K562 (cell line): ENCODE results near the gene ERGIC3. TPM values are rescaled to one million over a fixed set of nuclear protein-coding genes. Genes with fewer than 3 reads are reported as not detected.

ENCODE experiments used
- AFF1 ChIP-seq, 2 experiments: fragments of 450-650 bp; IDR thresholded peaks; 2 replicates each; pipeline ENCODE4 v1.6.1; 2018; ENCODE audit warnings: mild to moderate bottlenecking in 2 of 2, low read depth in 1 of 2; ENCODE audit not compliant: partially characterized antibody in 2 of 2
- MAFF ChIP-seq: IDR thresholded peaks from 2 replicates; pipeline ENCODE4 v1.6.1; 2012; ENCODE audit warnings: low read length, improper control_type of control experiment
- NFIC ChIP-seq: fragments of 450-650 bp; IDR thresholded peaks from 2 replicates; pipeline ENCODE4 v1.6.1; 2017; ENCODE audit warnings: mild to moderate bottlenecking, inconsistent platforms
- NFYB ChIP-seq: IDR thresholded peaks from 2 replicates; pipeline ENCODE4 v1.6.1; 2011; ENCODE audit warnings: mild to moderate bottlenecking, moderate library complexity; ENCODE audit not compliant: insufficient read length; ENCODE audit errors: extremely low read depth
- NR2C1 ChIP-seq, 2 experiments: fragments of 450-650 bp; IDR thresholded peaks; 2 replicates each; pipeline ENCODE4 v1.6.1; 2017; ENCODE audit warnings: mild to moderate bottlenecking in 2 of 2, antibody characterized with exemption in 1 of 2, inconsistent platforms in 1 of 2, missing compliant biosample characterization in 1 of 2, missing genetic modification characterization in 1 of 2
- POU5F1 ChIP-seq: fragments of 150-350 bp; IDR thresholded peaks from 2 replicates; pipeline ENCODE4 v1.6.1; 2014; ENCODE audit warnings: borderline replicate concordance, low read length, low read depth, mild to moderate bottlenecking; ENCODE audit not compliant: partially characterized antibody
- SMARCC2 ChIP-seq: fragments of 450-650 bp; IDR thresholded peaks from 2 replicates; pipeline ENCODE4 v1.6.1; 2017; ENCODE audit warnings: antibody characterized with exemption, moderate library complexity, mild to moderate bottlenecking, low read depth
- SNRNP70 ChIP-seq: fragments of 200-400 bp; formaldehyde crosslinking; optimal IDR thresholded peaks from 2 replicates; pipeline ENCODE3; 2017; ENCODE audit warnings: low read depth, low read length
- ZNF124 ChIP-seq: sonication (generic); formaldehyde crosslinking; IDR thresholded peaks from 2 replicates; pipeline ENCODE4 v1.8.1; 2022; ENCODE audit warnings: missing genetic modification reagents
- ZNF239 ChIP-seq: fragments of 250-450 bp; sonication (Bioruptor Pico); IDR thresholded peaks from 2 replicates; pipeline ENCODE4 v1.4.0; 2020; ENCODE audit warnings: mild to moderate bottlenecking
- ZSCAN32 ChIP-seq: fragments of 450-650 bp; formaldehyde crosslinking; IDR thresholded peaks from 2 replicates; pipeline ENCODE4 v1.4.0; 2020; ENCODE audit warnings: mild to moderate bottlenecking, moderate library complexity
- polyA plus RNA-seq, 8 experiments: library from polyadenylated mRNA; depleted of rRNA in 4 of 8; stranded (reverse) in 5 of 8; unstranded in 3 of 8; fragments of >200 nt; fragmentation: Nextera tagmentation in 2 of 8; fragmentation: Illumina TruSeq in 1 of 8; extraction: Ambion mirVana in 2 of 8; extraction: Trizol in 1 of 8; gene quantifications; 2 replicates each; pipeline versions ENCODE4 v1.2.1 to v1.2.3, GENCODE V29; 2011 to 2014; ENCODE audit warnings: inconsistent platforms in 1 of 8, missing spikeins in 1 of 8
- total RNA-seq, 7 experiments: library from RNA; depleted of rRNA in 6 of 7; stranded (reverse); fragments of >200 nt in 6 of 7; fragmentation: Illumina TruSeq in 2 of 7; extraction: Trizol in 2 of 7; gene quantifications; 2 replicates each; pipeline versions ENCODE4 v1.2.1 to v1.2.3, GENCODE V29; 2011 to 2021; ENCODE audit warnings: low replicate concordance in 1 of 7
- TF ChIP-seq, protein P1 (sequence below): sonication (generic); formaldehyde crosslinking; IDR thresholded peaks from 2 replicates; pipeline ENCODE4 v1.8.1; 2023; ENCODE audit warnings: mild to moderate bottlenecking, missing genetic modification reagents
- TF ChIP-seq, protein P2 (sequence below): fragments of 250-450 bp; sonication (Bioruptor Pico); IDR thresholded peaks from 2 replicates; pipeline ENCODE4 v1.5.0; 2021; ENCODE audit warnings: mild to moderate bottlenecking, moderate library complexity
- TF ChIP-seq, protein P3 (sequence below): fragments of 450-650 bp; formaldehyde crosslinking; IDR thresholded peaks from 2 replicates; pipeline ENCODE4 v1.4.0; 2020; ENCODE audit warnings: mild to moderate bottlenecking, mixed read lengths

ERGIC3 gene
- total and polyA plus RNA-seq, 9 of the 15 experiments (the other 6 are each of a cell fraction or from before 2014, with no cell fraction given), result 121 to 278 (median 184) TPM

DNA sequence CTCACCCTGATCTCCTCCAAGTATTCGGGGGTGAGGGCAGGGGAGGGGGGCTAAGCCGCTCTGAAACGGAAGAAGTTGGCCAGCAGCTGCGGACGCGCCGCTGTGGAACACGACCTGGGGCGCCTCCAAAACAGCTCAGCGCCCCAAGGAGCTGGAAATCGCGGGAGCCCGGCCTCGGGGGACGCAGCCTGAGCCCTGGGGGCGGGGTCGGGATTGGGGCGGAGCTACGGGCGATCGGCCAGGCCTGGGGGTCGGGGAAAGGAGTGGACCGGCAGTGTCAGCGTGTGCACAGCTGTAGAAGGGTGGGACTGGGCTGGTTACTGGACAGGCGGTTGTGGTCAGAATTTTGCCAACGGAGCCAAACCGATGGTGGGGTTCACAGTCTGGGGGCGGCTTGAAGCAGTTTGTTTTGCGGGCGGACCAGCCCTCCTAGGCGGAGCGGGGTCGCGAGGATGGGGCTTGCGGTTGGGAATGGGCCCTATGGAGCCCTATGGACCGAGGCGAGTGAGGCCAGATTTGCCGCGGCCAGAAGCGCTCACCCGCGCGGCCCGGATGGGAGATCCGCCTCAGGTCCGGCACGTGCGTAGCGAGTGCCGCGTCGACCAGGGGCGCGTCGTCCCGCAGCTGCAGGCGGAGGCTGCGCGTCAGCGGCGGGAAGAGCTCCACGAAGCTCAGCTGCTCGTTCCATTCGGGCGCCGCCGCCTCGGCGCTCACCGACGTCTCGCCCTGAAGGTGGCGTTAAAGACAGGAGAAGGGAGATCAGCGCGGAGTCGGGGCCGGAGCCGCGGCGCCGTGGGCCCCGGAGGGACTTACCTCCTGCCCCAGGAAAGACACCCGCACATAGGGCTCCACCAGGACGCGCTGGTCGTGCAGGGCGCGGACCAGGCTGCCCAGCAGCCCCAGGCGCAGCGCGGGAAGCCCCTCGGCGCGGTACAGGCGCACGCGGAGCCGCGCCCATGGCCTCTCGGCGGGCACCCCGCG, 59.4 kb downstream of the ERGIC3 start (continued):
- TF ChIP-seq, protein P1, sequence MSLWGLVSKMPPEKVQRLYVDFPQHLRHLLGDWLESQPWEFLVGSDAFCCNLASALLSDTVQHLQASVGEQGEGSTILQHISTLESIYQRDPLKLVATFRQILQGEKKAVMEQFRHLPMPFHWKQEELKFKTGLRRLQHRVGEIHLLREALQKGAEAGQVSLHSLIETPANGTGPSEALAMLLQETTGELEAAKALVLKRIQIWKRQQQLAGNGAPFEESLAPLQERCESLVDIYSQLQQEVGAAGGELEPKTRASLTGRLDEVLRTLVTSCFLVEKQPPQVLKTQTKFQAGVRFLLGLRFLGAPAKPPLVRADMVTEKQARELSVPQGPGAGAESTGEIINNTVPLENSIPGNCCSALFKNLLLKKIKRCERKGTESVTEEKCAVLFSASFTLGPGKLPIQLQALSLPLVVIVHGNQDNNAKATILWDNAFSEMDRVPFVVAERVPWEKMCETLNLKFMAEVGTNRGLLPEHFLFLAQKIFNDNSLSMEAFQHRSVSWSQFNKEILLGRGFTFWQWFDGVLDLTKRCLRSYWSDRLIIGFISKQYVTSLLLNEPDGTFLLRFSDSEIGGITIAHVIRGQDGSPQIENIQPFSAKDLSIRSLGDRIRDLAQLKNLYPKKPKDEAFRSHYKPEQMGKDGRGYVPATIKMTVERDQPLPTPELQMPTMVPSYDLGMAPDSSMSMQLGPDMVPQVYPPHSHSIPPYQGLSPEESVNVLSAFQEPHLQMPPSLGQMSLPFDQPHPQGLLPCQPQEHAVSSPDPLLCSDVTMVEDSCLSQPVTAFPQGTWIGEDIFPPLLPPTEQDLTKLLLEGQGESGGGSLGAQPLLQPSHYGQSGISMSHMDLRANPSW, result peak; percentile 76; the same call in 1 of the 2 replicates
- TF ChIP-seq ZNF124 (CRISPR knock-in tag), result no peak
- no peak for TF ChIP-seq NFIC
- TF ChIP-seq, protein P2, sequence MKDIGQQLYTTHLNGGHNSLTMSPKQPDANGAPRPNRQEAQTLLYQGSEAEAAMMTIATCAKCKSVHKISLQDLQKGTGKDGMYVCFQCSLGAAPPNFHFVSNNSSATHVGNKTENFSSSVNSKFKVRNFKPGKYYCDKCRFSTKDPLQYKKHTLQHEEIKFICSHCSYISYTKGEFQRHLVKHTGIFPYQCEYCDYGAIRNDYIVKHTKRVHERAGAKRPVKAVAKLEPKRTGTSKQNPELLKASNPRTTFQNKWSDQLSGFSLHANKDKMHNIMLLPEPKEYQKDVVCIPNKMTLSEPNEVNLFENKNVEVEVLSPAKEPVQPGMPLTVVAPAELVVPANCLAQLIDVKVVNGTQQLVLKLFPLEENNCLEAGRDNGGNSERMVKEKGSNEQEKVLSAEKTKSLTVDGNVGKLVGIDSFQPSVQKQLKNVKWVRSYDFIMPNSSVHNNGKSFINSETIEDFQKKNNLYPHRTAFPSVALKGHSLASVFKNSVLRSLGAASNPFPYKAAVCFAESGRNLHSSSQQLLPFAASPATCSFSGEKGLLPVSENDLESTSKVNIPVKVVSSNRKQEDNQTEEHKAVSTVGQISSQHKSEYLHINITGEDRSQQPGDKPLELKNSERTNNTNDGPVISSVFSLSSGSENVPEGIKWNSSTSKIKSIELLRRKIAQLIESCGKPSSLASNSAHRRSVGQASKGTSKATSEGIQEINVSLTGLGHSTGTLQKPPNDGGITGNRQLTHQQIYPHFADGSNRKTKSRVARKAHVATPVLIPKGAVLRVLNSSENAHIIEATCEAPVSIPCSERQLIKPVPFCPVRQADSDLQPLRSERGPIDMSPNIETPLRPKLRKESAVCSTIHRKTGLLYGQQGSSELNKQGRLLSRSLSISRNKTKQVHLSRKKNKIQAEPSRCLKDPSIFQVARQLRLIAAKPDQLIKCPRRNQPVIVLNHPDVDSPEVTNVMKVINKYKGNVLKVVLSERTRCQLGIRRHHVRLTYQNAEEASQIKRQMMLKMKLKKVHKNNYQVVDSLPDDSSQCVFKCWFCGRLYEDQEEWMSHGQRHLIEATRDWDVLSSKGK (CRISPR knock-in tag), result no peak
- TF ChIP-seq SMARCC2, result no peak
- TF ChIP-seq SNRNP70, result no peak
- no peak for TF ChIP-seq POU5F1
- TF ChIP-seq MAFF, result no peak
- TF ChIP-seq, protein P3, sequence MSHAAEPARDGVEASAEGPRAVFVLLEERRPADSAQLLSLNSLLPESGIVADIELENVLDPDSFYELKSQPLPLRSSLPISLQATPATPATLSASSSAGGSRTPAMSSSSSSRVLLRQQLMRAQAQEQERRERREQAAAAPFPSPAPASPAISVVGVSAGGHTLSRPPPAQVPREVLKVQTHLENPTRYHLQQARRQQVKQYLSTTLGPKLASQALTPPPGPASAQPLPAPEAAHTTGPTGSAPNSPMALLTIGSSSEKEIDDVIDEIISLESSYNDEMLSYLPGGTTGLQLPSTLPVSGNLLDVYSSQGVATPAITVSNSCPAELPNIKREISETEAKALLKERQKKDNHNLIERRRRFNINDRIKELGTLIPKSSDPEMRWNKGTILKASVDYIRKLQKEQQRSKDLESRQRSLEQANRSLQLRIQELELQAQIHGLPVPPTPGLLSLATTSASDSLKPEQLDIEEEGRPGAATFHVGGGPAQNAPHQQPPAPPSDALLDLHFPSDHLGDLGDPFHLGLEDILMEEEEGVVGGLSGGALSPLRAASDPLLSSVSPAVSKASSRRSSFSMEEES (CRISPR knock-in tag), result no peak
- TF ChIP-seq ZSCAN32 (CRISPR knock-in tag), result no peak
- TF ChIP-seq NR2C1 (IDR thresholded peaks at IDR 0.05), result no peak
- no peak for TF ChIP-seq NR2C1 (tag; IDR thresholded peaks at IDR 0.05)
- no peak for TF ChIP-seq ZNF239 (CRISPR knock-in tag)
- no peak for TF ChIP-seq NFYB
- no peak for TF ChIP-seq AFF1 (IDR thresholded peaks at IDR 0.05; ENCODE audit: low read depth in 1 of 2, partially characterized antibody in 2 of 2)
